ENCODE results near the gene AHCTF1. TPM values are rescaled to one million over a fixed set of nuclear protein-coding genes. Genes with fewer than 3 reads are reported as not detected.

The AHCTF1 gene
- total and polyA plus RNA-seq, 9 of the 15 experiments (the other 6 are each of a cell fraction or from before 2014, with no cell fraction given) = 9.4 to 102 (median 47.6) TPM

GRCh38 chr1:246959944-246960693 is 28.4 kb upstream of the AHCTF1 start (continued):
- TF ChIP-seq, protein P1, sequence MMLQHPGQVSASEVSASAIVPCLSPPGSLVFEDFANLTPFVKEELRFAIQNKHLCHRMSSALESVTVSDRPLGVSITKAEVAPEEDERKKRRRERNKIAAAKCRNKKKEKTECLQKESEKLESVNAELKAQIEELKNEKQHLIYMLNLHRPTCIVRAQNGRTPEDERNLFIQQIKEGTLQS (IDR thresholded peaks at IDR 0.05) = peak; percentile 54; the same call in 1 of the 2 replicates
- TF ChIP-seq, protein P1 (CRISPR knock-in tag; conservative IDR thresholded peaks at IDR 0.05) = no peak
- TF ChIP-seq TEAD4 (IDR thresholded peaks at IDR 0.05; ENCODE audit: low read length) (peak; percentile 47; the same call in 1 of the 2 replicates), TEAD4 (CRISPR knock-in tag; IDR thresholded peaks at IDR 0.05; ENCODE audit: borderline replicate concordance) (no peak), HDAC1 (IDR thresholded peaks at IDR 0.05) (no peak), XRCC3 (IDR thresholded peaks at IDR 0.05) (no peak), ZNF77 (CRISPR knock-in tag; IDR thresholded peaks at IDR 0.05) (no peak), RNF219 (CRISPR knock-in tag; IDR thresholded peaks at IDR 0.05) (no peak), ASH1L (IDR thresholded peaks at IDR 0.05; ENCODE audit: borderline replicate concordance, low read depth, partially characterized antibody) (no peak), ZNF121 (CRISPR knock-in tag; conservative IDR thresholded peaks at IDR 0.05) (no peak), ZNF699 (CRISPR knock-in tag; IDR thresholded peaks at IDR 0.05; ENCODE audit: insufficient replicate concordance) (no peak), HDAC2 (IDR thresholded peaks at IDR 0.05) (no peak), KDM1A (IDR thresholded peaks at IDR 0.05) (no peak), MXD1 (CRISPR knock-in tag; IDR thresholded peaks at IDR 0.05; ENCODE audit: borderline replicate concordance, poor library complexity, severe bottlenecking) (no peak), MAFG (tag; conservative IDR thresholded peaks at IDR 0.05) (peak; percentile 90), TAL1 (IDR thresholded peaks at IDR 0.05) (no peak), NFIC (IDR thresholded peaks at IDR 0.05) (no peak), ZNF589 (CRISPR knock-in tag; IDR thresholded peaks at IDR 0.05; ENCODE audit: low read depth) (no peak), BRCA1 (IDR thresholded peaks at IDR 0.05) (no peak), BRCA1 (CRISPR knock-in tag; IDR thresholded peaks at IDR 0.05) (no peak)
- TF ChIP-seq, protein P2, sequence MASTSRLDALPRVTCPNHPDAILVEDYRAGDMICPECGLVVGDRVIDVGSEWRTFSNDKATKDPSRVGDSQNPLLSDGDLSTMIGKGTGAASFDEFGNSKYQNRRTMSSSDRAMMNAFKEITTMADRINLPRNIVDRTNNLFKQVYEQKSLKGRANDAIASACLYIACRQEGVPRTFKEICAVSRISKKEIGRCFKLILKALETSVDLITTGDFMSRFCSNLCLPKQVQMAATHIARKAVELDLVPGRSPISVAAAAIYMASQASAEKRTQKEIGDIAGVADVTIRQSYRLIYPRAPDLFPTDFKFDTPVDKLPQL (IDR thresholded peaks at IDR 0.05; ENCODE audit: extremely low read depth, insufficient read length) = no peak
- TF ChIP-seq, protein P3, sequence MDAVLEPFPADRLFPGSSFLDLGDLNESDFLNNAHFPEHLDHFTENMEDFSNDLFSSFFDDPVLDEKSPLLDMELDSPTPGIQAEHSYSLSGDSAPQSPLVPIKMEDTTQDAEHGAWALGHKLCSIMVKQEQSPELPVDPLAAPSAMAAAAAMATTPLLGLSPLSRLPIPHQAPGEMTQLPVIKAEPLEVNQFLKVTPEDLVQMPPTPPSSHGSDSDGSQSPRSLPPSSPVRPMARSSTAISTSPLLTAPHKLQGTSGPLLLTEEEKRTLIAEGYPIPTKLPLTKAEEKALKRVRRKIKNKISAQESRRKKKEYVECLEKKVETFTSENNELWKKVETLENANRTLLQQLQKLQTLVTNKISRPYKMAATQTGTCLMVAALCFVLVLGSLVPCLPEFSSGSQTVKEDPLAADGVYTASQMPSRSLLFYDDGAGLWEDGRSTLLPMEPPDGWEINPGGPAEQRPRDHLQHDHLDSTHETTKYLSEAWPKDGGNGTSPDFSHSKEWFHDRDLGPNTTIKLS (IDR thresholded peaks at IDR 0.05; ENCODE audit: borderline replicate concordance, low read depth) = peak; percentile 80

Data from K562 (cell line).